SK-N-SH treated with all-trans-retinoic acid at 6 μM for 48 hours (cell line): Measurements from ENCODE around the gene AGMO.

Source experiments
- ARNTL ChIP-seq: fragments of 450-650 bp; formaldehyde crosslinking; IDR thresholded peaks from 2 replicates; pipeline ENCODE4 v1.5.0; 2020; ENCODE audit warnings: low read depth, mild to moderate bottlenecking, moderate library complexity, borderline replicate concordance
- BACH2 ChIP-seq: fragments of 250-450 bp; sonication (Bioruptor Pico); IDR thresholded peaks from 2 replicates; pipeline ENCODE4 v1.9.0; 2021; ENCODE audit warnings: mild to moderate bottlenecking, borderline replicate concordance
- ISL1 ChIP-seq: fragments of 250-450 bp; sonication (Bioruptor Pico); IDR thresholded peaks from 2 replicates; pipeline ENCODE4 v2.1.2; 2022; ENCODE audit warnings: mild to moderate bottlenecking, moderate library complexity
- OSR1 ChIP-seq: fragments of 250-450 bp; sonication (Bioruptor Pico); IDR thresholded peaks from 2 replicates; pipeline ENCODE4 v1.8.0; 2022; ENCODE audit warnings: moderate library complexity, mild to moderate bottlenecking, inconsistent platforms
- PPARA ChIP-seq: fragments of 250-450 bp; sonication (Bioruptor Pico); IDR thresholded peaks from 2 replicates; pipeline ENCODE4 v1.5.0; 2020; ENCODE audit warnings: mild to moderate bottlenecking, borderline replicate concordance
- TOX ChIP-seq: fragments of 250-450 bp; sonication (Bioruptor Pico); IDR thresholded peaks from 2 replicates; pipeline ENCODE4 v1.8.0; 2021; ENCODE audit warnings: mild to moderate bottlenecking, moderate library complexity, borderline replicate concordance
- ZC3H10 ChIP-seq: fragments of 250-450 bp; sonication (Bioruptor Pico); IDR thresholded peaks from 2 replicates; pipeline ENCODE4 v1.5.1; 2021; ENCODE audit warnings: mild to moderate bottlenecking, moderate library complexity
- ZFP3 ChIP-seq: fragments of 250-450 bp; sonication (Bioruptor Pico); IDR thresholded peaks from 2 replicates; pipeline ENCODE4 v1.5.0; 2020; ENCODE audit warnings: mild to moderate bottlenecking, moderate library complexity
- ZNF565 ChIP-seq: fragments of 450-650 bp; formaldehyde crosslinking; conservative IDR thresholded peaks from 2 replicates; pipeline ENCODE4 v1.5.0; 2020; ENCODE audit warnings: low read depth, mild to moderate bottlenecking, moderate library complexity
- ZNF70 ChIP-seq: fragments of 450-650 bp; formaldehyde crosslinking; IDR thresholded peaks from 2 replicates; pipeline ENCODE4 v1.5.0; 2020; ENCODE audit warnings: mild to moderate bottlenecking, moderate library complexity
- TF ChIP-seq, protein P1 (sequence below): fragments of 250-450 bp; sonication (Bioruptor Pico); IDR thresholded peaks from 2 replicates; pipeline ENCODE4 v1.5.0; 2020; ENCODE audit warnings: mild to moderate bottlenecking, moderate library complexity
- TF ChIP-seq, protein P2 (sequence below): fragments of 250-450 bp; sonication (Bioruptor Pico); IDR thresholded peaks from 2 replicates; pipeline ENCODE4 v1.8.0; 2021; ENCODE audit warnings: low read depth, mild to moderate bottlenecking, moderate library complexity, borderline replicate concordance

DNA sequence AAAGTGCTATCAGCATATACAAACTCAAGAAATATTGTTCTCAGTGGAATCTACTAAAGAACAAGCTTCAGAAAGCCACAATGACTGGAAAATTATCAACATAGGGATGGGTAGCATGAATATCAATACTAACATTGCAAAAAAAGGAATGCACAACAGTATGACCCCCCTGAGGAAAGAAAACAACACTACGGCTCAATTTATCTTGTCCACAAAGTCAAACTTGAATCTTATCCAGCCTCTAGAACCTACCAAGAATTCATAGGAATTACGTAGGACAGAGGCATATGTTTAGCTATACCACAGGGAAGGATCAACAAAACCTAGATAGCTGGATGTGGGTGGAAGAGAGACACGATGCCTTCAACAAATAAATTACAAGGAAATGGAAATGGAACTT is 54.6 kb downstream of the AGMO start:
- no peak for TF ChIP-seq ZC3H10 (CRISPR knock-in tag)
- TF ChIP-seq ZNF70 (CRISPR knock-in tag), result no peak
- no peak for TF ChIP-seq ARNTL (CRISPR knock-in tag)
- TF ChIP-seq, protein P1, sequence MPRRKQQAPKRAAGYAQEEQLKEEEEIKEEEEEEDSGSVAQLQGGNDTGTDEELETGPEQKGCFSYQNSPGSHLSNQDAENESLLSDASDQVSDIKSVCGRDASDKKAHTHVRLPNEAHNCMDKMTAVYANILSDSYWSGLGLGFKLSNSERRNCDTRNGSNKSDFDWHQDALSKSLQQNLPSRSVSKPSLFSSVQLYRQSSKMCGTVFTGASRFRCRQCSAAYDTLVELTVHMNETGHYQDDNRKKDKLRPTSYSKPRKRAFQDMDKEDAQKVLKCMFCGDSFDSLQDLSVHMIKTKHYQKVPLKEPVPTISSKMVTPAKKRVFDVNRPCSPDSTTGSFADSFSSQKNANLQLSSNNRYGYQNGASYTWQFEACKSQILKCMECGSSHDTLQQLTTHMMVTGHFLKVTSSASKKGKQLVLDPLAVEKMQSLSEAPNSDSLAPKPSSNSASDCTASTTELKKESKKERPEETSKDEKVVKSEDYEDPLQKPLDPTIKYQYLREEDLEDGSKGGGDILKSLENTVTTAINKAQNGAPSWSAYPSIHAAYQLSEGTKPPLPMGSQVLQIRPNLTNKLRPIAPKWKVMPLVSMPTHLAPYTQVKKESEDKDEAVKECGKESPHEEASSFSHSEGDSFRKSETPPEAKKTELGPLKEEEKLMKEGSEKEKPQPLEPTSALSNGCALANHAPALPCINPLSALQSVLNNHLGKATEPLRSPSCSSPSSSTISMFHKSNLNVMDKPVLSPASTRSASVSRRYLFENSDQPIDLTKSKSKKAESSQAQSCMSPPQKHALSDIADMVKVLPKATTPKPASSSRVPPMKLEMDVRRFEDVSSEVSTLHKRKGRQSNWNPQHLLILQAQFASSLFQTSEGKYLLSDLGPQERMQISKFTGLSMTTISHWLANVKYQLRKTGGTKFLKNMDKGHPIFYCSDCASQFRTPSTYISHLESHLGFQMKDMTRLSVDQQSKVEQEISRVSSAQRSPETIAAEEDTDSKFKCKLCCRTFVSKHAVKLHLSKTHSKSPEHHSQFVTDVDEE, result no peak
- no peak for TF ChIP-seq OSR1 (CRISPR knock-in tag)
- no peak for TF ChIP-seq ZFP3 (CRISPR knock-in tag)
- no peak for TF ChIP-seq TOX
- no peak for TF ChIP-seq ISL1 (CRISPR knock-in tag)
- TF ChIP-seq PPARA (CRISPR knock-in tag), result no peak
- no peak for TF ChIP-seq ZNF565 (CRISPR knock-in tag)
- no peak for TF ChIP-seq BACH2 (CRISPR knock-in tag)
- TF ChIP-seq, protein P2, sequence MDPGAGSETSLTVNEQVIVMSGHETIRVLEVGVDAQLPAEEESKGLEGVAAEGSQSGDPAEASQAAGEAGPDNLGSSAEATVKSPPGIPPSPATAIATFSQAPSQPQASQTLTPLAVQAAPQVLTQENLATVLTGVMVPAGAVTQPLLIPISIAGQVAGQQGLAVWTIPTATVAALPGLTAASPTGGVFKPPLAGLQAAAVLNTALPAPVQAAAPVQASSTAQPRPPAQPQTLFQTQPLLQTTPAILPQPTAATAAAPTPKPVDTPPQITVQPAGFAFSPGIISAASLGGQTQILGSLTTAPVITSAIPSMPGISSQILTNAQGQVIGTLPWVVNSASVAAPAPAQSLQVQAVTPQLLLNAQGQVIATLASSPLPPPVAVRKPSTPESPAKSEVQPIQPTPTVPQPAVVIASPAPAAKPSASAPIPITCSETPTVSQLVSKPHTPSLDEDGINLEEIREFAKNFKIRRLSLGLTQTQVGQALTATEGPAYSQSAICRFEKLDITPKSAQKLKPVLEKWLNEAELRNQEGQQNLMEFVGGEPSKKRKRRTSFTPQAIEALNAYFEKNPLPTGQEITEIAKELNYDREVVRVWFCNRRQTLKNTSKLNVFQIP (CRISPR knock-in tag), result no peak
